HG03460 (cell line): ENCODE results near the gene WASHC3.

Experiments
- ATAC-seq: cut with Tn5 transposase; IDR thresholded peaks from one replicate; pipeline ENCODE4 v1.9.1; 2021; ENCODE audit not compliant: unreplicated experiment

The WASHC3 gene

DNA sequence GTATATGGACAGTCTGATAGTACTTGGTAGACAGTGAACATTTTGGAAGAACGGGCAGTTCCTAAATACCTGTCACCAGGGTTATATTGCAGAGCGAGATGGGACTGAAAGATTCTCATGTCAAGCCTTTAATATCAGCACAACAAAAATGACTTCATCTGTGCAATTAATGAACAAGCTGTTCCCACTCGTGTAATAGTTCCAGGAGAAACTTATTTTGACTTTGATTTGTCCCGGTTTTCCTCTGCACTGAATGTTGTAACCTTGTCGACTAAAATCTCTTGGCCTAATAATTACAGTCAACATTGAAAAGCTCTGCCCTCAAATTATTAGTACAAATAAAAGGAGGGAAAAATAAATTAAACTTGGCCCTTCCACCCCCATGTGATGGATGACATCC is 79.5 kb downstream of the WASHC3 start:
- ATAC-seq = no peak

GRCh38 chr12:101981868-101982267 is 79.9 kb downstream of the WASHC3 start:
- ATAC-seq = no peak

- no peak for ATAC-seq
Measured at GRCh38 chr12:101968770-101969169, 93.0 kb downstream of the WASHC3 start.

DNA sequence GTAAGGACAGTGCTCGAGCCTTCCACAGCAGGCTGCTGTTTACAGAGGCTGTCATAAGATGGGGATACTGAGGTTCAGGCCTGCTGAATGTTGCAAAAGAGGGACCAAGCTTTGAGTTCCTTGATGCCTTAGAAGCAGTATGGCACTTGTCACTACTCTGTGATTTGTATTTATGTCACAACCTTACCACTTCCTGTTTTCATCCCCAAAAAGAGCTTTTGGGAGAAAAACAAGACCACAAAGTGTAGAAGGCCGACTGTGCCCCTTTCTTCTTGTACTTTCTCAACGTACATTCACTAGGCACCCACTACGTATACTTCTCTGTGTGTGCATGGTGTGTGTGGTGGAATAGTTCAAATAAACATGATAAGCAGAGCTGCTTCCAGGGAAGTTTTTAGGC is 94.3 kb downstream of the WASHC3 start:
- no peak for ATAC-seq

- ATAC-seq = no peak
Measured at GRCh38 chr12:101966496-101966895, 95.3 kb downstream of the WASHC3 start.

GRCh38 chr12:101963697-101964096 is 98.1 kb downstream of the WASHC3 start:
- ATAC-seq = no peak
